T-helper 9 cell (primary cell): ENCODE data around the gene SNX21.

ENCODE experiments used
- DNase-seq: peaks from one replicate; pipeline ENCODE4 v3.0.0-alpha.2; 2020

Gene SNX21

GRCh38 chr20:45883100-45883469 is 49.5 kb downstream of the SNX21 start:
- no peak for DNase-seq

- DNase-seq, result no peak
Observed at GRCh38 chr20:45886590-45887345, 53.2 kb downstream of the SNX21 start.

GRCh38 chr20:45887346-45887715 is 53.7 kb downstream of the SNX21 start, which contains the start of gene SPATA25:
SPATA25 (minus strand) TSS chr20:45887622; CDS start chr20:45887590, 32 bp downstream.
- DNase-seq, result no peak

GRCh38 chr20:45888681-45889080 is 55.1 kb downstream of the SNX21 start:
- no peak for DNase-seq

- DNase-seq, result no peak
Observed at GRCh38 chr20:45890077-45890984, 56.7 kb downstream of the SNX21 start.

GRCh38 chr20:45890985-45891983 is 57.7 kb downstream of the SNX21 start, which contains the start of the genes CTSA and NEURL2:
CTSA (plus strand) TSS chr20:45891335; CDS start chr20:45891569, 234 bp downstream.
NEURL2 (minus strand) TSS chr20:45891208; CDS start chr20:45890991, 217 bp downstream.
- peak; percentile 74 for DNase-seq

GRCh38 chr20:45892049-45892825 is 58.6 kb downstream of the SNX21 start:
- no peak for DNase-seq
